Thyroid gland (tissue), 4 donors: ENCODE measurements around the gene DUSP22.

Experiments used
- CTCF ChIP-seq, 6 experiments: fragments of 200-600 bp in 3 of 6; fragments of 450-650 bp in 3 of 6; sonication (generic) in 3 of 6; IDR thresholded peaks; one replicate each; pipeline ENCODE4 v1.5.1; 2016 to 2019; ENCODE audit warnings: antibody characterized with exemption in 6 of 6, mild to moderate bottlenecking in 2 of 6, inconsistent platforms in 1 of 6, moderate library complexity in 1 of 6
- POLR2A ChIP-seq, 2 donors: fragments of 450-650 bp; IDR thresholded peaks; one replicate each; pipeline ENCODE4 v1.6.1; 2017; ENCODE audit warnings: antibody characterized with exemption in 2 of 2, mild to moderate bottlenecking in 2 of 2, moderate library complexity in 1 of 2

GRCh38 chr6:287489-287860 lies 4.8 kb upstream of the DUSP22 start:
- no peak for TF ChIP-seq CTCF (IDR thresholded peaks at IDR 0.05)
- no peak for TF ChIP-seq POLR2A (IDR thresholded peaks at IDR 0.05)
